ENCODE measurements around the gene SCN1B. TPM values are rescaled to one million over a fixed set of nuclear protein-coding genes. Genes with fewer than 3 reads are reported as not detected.

The SCN1B gene
- polyA plus RNA-seq, 4 donors = 0.72 to 1.4 (median 1.2) TPM

DNA sequence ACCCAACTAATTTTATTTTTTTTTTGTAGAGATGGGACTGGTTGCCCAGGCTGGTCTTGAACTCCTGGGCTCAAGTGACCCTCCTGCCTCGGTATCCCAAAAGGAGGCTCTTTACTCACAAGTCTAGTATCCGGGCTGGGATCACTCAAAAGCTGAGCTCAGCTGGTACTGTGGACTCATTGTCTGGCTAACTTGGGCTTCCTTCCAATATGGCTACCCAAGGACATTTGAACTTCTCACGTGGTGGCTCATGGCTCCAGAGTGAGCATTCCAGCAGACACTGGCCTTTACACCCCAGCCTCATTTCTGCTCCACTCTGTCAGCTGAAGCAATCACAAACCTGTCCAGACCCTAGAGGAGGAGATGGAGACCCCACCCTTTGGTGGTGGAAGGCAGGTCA lies 40.2 kb downstream of the SCN1B start:
- no peak for DNase-seq (ENCODE audit: low read depth in 4 of 4, low spot score in 3 of 4)

DNA sequence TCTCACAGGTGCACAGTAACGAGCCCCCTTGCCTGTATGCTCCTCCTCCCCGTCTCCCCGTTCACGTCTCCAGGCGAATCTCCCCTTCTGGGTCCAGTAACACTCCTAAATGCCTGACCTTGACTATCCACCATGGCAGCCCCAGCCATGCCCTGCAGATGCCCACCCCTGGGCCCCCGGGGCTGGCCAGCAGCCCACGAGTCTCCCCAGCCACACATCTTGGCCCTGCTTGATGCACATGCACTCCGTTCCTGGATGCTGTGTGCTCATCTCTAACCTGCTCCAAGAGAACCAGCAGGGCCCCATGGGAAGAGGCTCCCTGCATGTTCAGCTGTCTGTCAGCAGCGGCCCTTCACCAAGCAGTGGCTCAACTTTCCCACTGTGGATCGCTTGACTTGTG lies 43.2 kb downstream of the SCN1B start:
- DNase-seq (ENCODE audit: low read depth in 4 of 4, low spot score in 3 of 4) = no peak

DNA sequence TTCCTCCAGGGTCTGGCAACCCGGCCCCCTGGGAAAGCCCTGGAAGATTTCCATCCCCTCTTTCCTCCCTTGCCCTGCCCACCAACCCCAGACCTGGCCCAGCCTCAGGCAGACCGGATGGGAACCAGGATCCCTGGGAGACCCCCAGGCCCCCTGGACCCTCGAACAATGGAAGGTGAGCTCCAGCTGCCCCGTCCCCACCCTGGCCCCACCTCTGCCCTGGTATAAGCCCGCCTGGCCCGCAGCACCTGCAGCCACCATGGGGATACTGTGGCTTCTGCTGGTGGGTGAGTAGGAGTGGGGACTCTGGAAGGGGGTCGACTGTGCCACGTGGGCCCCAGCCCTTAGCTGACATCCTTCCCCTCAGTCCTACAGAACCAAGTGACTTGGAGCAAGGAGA lies 43.7 kb downstream of the SCN1B start:
- no peak for DNase-seq (ENCODE audit: low read depth in 4 of 4, low spot score in 3 of 4)

DNA sequence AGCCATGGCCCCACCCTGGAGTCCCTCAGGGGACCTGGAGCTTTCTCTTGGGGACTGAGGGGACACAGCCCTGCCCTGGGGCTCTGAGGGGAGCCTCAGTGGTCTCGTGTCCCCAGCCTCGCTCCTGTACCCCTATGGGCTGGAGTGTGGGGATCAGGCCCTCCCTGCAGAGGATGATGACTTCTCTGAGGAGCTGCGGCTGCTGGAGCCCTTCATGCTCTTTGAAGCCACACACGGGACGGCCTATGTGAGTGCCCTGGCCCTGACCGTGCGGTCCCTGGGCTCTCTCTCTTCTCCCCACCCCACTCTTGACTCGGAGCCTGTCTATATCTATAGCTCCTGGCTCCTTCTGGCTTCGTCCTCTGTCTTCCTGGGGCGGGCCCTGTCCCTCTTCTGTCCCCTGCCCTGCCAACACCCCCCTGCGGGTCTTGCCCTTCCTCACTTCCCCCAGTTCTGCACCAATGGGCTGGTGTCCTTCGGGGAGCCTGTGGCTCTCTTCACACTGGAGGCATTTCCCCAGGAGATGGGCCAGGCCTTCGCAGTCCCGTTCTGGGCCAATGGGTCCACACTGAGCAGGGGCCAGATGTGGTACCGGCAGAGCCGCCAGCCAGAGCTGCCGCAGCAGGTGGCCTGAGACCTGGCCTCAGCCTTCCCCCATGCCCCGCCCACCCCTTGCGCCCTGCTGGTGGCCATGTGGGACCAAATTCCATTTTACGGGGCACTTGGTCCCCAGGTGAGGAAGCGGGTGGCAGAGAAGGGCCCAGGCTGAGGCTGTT lies 44.3 kb downstream of the SCN1B start:
- no peak for DNase-seq (ENCODE audit: low read depth in 4 of 4, low spot score in 3 of 4)

DNA sequence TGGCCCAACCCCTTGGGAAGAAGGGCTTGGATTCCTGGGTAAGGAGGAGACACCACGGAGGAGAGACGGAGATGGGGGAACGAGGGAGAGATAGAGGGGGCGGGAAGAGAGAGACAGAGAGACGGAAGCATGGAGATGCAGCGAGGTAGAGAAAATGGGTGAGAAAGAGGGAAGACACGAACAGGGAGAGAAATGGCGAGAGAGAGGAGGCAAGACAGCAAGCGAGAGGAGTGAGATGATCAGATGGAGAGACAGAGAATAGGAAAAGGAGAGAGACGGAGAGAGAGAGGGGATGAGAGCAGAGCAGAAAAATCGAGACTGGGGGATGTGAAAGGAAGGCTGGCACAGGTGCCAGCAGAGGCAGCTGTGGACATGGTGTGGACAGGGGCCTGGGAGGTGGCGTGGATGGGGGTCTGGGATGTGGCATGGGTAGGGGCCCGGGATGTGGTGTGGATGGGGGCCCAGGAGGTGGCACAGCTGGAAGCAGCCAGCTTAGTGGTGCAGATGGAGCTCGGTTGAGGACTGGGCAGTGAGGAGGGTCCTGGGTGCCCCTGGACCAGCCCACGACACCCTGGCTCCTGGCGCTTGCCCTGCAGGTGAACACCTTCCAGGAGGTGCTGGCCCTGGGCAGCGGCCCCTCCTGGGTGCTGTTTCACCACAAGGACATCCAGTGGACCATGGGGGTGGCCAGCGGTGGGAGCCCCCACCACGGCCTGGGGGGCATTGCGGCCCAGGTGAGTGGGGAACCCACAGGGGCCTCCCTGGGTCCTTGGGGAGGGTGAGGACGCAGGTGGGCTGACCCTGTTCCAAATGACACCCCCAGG lies 45.1 kb downstream of the SCN1B start:
- no peak for DNase-seq (ENCODE audit: low read depth in 4 of 4, low spot score in 3 of 4)

DNA sequence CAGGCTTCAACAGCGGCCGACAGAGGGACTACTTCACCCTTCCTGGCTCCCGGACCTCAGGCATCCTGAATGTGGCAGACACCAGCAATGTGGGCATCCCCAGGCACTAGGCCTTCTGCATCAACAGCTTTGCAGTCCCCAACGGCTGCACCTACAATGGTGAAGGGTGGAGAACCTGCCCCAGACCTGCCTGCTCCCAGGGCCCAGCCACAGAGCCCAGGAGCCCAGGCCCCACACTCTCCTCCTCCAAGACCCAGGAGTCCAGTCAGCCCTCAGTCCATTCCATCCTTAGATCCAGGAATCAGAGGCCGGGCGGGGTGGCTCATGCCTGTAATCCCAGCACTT lies 45.7 kb downstream of the SCN1B start:
- DNase-seq (ENCODE audit: low read depth in 4 of 4, low spot score in 3 of 4) = no peak

DNA sequence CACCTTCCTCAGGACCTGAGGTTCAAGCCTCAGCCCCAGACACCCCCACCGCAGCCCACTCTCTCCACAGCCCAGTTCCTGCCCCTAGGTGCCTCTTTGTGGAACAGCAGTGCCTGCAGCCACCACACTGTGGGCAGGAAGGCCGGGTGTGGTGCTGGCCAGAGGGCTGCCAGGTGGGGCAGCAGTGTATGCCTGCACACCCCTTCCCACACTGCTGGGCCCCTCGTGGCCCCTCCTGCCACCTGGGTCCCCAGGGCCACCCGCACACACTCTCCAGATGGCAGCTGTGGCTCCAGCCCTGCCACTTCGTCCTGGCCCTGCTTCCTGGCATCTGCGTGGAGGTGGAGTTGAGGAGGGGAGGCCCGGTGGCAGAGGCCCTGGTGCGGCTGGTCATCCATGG lies 46.4 kb downstream of the SCN1B start:
- DNase-seq (ENCODE audit: low read depth in 4 of 4, low spot score in 3 of 4) = no peak

DNA sequence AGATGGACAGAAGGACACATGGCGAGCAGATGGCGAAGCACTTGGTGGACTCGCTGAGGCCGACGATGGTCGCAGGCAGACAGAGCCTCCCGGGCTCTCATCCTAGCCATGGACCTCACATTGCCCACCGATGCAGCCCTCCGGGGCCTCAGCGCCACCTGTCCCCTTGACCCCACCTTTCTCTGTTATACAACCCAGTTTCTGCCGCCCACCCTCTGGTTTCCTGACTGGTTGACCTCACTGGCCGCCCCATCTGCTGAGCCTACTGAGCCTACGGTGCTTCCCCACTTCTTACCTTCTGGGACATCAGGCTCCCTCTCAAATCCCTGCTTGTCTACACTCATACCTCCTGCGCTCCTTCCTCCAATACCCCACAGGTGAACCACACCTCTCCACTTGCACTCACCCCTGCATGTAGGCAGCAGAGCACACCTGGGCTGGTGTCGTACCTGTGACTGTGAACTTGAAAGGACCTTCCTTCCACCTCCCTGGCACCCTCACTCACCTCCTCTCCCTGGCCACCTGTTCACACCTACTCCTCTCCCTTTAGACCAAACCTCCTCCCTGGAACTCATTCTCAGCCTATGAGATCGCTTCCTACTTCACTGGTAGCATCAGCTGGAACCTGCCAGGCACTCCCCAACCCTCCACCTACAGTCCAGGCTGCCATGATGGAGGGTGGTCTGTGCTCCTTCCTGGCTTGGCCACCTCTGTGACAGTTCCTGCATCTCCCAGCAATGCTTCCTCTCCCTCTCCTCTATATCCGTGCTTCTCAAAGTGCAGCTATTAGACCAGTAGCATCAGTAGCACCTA lies 47.3 kb downstream of the SCN1B start:
- DNase-seq (ENCODE audit: low read depth in 4 of 4, low spot score in 3 of 4) = no peak

DNA sequence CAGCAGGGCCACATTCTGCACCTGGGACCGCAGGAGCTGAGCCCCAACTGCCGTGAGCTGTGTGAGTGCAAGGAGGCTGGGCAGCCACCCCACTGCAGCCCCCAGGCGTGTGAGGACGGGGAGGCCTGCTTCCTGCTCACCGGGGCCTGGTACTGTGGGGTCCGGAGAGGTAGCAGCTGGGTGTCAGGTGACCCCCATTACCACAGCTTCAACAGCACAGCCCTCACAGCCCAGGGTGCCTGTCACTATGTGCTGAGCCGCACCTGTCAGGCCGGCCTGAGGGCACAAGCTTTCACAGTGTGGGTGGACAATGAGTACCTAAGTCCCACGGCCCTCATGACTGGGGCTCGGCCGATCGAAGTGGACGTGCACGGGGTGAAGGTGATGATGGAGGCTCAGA lies 49.6 kb downstream of the SCN1B start:
- DNase-seq (ENCODE audit: low read depth in 4 of 4, low spot score in 3 of 4) = no peak

DNA sequence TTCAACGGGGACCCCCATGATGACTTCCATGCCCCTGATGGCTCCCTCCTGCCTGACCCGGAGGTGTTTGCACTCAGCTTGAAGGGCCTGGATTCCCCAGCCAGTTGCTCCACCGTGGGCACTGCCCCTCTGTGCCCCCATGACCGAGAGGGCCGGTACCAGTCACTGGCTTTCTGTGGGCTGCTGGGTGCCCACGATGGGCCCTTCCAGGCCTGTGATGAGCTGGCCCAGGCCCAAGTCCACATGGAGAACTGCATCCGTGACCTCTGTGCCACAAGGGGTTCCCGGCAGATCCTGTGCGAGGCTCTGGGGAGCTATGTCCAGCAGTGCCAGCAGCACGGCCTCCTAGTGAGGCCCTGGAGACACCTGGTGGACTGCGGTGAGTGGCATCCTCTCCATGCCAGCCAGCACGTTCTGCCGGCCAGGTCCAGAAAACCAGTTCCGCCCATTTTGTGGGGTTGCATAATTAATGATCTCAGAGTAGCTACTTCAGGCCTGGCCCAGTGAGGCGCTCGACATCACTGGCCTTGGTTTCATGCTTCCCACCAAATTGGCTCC lies 50.4 kb downstream of the SCN1B start:
- no peak for DNase-seq (ENCODE audit: low read depth in 4 of 4, low spot score in 3 of 4)

DNA sequence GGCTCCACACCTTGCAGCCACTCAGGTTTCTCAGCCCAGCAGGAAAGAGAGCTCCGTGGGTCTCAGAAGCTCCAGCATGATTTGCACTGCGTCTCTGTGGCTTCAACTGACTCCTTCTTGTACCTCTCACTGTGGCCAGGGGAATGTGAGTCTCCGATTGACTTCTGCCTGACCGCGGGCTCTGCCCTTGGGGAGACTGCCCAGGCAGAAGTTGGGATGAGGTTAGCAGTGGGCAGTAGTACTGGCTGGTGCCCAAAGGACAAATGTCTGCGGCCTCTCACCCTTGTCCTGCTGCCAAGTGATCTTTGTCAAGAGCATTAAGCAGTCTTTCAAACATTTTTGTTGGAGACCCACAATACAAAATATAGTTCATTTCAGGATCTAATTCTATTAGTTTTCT lies 50.9 kb downstream of the SCN1B start:
- DNase-seq (ENCODE audit: low read depth in 4 of 4, low spot score in 3 of 4) = no peak

DNA sequence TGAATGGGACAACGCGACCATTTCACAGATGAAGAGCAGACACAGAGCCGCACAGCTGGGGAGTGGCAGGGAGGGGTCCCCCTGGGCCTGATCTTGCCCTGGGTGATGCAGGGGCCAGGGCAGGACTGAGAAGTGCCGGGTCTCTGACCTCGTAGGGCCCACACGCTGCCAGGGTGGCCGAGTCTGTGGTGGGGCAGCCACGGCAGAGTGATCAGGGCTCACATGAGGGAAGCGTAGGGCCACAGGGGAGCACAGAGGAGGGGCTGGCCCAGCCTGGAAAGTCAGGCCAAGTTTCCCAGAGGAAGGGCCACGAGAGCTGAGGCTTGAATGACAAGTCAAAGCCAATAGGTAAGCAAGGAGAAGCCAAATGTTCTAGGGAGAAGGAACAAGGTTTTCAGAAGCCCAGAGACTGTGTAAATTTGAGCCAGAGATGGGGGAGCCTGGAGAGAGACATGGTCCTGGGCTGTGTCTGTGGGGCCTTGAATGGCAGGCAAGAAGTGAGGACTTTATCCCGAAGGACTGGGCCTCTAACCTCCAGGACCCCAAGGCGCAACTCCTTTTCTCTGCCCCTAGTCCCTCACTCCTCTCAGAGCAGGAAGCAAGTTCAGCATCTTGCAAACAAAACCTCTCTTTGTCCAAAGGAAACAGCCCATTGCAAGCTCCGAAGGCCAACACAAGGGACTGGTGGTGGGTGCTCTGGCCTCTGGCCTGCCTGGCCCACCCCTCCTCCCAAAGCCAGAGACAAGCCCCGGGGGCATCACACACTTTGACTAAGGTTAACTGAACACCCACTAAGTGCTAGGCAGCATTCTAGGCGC lies 53.6 kb downstream of the SCN1B start:
- no peak for DNase-seq (ENCODE audit: low read depth in 4 of 4, low spot score in 3 of 4)

DNA sequence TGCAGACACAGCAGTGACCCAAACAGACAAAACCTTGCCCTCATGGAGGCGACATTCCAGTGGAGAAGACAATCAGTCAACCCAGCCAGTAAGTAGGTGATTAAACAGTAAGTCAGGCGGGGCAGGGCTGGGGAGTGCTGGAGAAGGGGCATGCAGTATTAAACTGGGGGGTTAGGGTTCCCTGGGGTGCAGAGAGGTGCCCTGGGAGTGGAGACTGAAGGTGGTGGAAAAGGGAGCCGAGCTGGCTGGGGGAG lies 54.2 kb downstream of the SCN1B start:
- DNase-seq (ENCODE audit: low read depth in 4 of 4, low spot score in 3 of 4) = no peak

DNA sequence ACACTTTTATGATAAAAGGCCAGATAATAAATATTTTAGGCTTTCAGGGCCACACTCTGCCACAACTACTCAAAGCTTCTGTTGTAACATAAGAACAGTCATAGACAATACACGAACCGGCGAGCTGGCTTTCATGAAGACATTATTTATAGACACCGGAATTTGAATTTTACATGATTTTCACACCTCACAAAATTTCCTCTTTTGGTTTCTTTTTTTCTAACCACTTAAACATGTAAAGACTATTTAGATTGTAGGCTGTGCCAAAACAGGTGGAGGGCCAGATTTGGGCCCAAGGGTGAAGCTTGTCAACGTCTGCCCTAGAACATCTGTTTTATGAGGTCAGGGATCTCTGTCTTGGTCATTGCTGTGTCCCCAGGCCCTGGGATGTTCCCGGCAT lies 55.7 kb downstream of the SCN1B start:
- DNase-seq (ENCODE audit: low read depth in 4 of 4, low spot score in 3 of 4) = no peak

DNA sequence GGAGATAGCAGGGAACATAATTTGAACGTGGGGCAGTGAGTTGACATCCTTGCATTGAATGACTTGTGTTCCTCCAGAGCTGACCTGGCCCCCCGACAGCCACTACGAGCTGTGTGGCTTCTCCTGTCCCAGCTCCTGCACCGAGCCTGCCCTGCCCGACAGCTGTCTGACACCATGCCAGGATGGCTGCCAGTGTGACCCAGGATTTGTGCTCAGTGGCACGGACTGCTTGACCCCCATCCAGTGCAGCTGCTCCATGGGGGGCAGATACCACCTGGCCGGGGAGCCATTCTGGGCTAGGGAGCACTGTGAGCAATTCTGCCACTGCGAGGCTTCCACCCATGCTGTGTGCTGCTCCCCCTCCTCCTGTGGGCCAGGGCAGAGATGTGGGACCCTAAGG lies 56.2 kb downstream of the SCN1B start:
- no peak for DNase-seq (ENCODE audit: low read depth in 4 of 4, low spot score in 3 of 4)

DNA sequence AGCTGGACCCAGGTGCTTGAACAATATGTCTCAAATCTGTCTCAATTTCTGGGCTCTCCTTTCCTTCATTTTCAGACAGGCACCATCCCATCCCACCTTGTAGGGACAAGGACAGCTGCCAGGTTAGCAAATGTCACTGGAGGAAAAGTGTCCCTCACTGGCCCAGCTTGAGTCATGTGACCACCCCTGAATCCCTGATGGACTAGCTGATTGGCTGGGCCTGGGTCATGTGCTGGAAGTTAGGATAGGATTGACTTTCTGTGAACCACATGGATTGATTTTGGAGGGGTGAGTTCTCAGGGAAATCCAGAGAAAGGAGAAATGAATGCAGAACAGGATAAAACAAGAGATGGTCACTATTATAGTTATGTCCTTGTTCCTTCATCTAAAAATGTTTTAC lies 57.1 kb downstream of the SCN1B start:
- no peak for DNase-seq (ENCODE audit: low read depth in 4 of 4, low spot score in 3 of 4)

DNA sequence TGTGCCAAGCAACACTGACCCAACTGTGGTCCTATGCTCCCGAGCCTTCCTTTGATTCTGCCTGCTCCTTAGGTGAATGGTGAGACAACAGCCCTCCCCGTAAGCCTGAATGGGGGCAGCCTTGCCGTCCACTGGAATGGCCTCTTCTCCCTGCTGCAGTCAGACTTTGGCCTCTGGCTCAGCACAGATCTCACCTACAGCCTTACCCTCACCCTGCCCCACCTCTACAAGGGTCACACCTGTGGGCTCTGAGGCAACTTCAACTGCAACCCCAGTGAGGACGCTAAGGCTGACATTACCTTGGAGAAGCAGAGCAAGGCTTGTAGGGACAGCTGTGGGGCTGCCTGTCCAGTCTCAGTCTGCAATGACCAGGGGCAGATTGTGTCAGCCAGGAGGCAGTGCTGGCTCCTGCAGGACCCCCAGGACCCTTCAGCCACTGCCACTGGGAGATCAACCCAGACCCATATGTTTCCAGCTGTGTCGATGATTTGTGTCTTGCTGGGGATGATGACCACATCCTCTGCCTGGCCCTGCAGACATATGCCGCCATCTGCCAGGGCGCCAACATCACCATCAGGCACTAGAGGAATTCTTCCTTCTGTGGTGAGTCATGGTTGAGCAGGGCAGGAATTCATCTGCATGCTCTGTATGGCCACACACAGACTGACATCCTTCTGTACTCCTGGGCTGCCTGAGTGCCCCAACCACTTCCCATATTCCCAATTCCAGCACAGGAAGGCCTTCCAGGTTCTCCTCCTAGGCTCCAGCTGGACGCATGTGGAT lies 58.1 kb downstream of the SCN1B start:
- DNase-seq (ENCODE audit: low read depth in 4 of 4, low spot score in 3 of 4) = no peak

DNA sequence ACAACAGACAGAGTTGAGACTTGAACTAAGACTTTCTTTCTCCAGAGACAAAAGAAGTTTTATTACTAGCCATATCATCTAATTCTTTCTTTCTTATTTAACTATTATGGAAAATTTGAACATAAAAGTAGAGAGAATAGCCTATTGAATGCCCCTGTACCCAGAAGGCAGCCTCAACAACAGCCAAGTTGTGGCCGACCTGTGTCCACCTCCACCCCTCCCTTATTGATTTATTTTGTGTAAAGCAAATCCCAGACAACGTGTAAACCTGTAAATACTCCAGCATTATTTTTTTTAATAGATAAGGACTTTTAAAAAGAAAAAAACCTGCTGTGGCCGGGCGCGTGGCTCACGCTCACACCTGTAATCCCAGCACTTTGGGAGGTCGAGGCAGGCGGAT lies 59.3 kb downstream of the SCN1B start:
- no peak for DNase-seq (ENCODE audit: low read depth in 4 of 4, low spot score in 3 of 4)

Measured in right renal pelvis (tissue), 4 donors.